Panc1 (cell line): ENCODE results near the gene ATXN7L2. TPM values are rescaled to one million over a fixed set of nuclear protein-coding genes. Genes with fewer than 3 reads are reported as not detected.

Experiments
- ATAC-seq: fragments of 200-7000 bp; cut with Tn5 transposase; 2 replicates; pipeline ENCODE4 v1.9.1; 2020; ENCODE audit warnings: mild to moderate bottlenecking, moderate library complexity
- BruUV-seq: library from RNA; stranded (reverse); fragments of 400-500 nt; replicated peaks from 2 replicates; lab custom pipeline; 2021; lab: Mats Ljungman, UMichigan
- CTCF ChIA-PET: fragments of 300-600 bp; sonication (Branson Sonifier 250); formaldehyde crosslinking; loops from one replicate; lab custom pipeline; 2022; ENCODE audit warnings: antibody characterized with exemption; lab: Charles Lee
- POLR2A ChIA-PET: fragments of 300-600 bp; sonication (Branson Sonifier 250); formaldehyde crosslinking; loops from one replicate; lab custom pipeline; 2022; ENCODE audit warnings: antibody characterized with exemption; lab: Charles Lee
- DNase-seq: peaks from one replicate; pipeline ENCODE4 v3.0.0-alpha.2; 2010; ENCODE audit warnings: low read depth, low spot score
- H3K27ac ChIP-seq: 2 replicates; pipeline ENCODE4 v1.5.1; 2011; ENCODE audit warnings: mild to moderate bottlenecking, low read length, inconsistent platforms
- H3K27me3 ChIP-seq: fragments of 200-500 bp; sonication (Bioruptor generic); 2 replicates; pipeline ENCODE4 v1.6.0; 2014; ENCODE audit warnings: low read length, inconsistent platforms; ENCODE audit not compliant: control insufficient read depth, insufficient read depth
- H3K36me3 ChIP-seq: fragments of 200-500 bp; sonication (Bioruptor generic); 2 replicates; pipeline ENCODE4 v1.5.1; 2014; ENCODE audit warnings: inconsistent platforms, mild to moderate bottlenecking, low read length, moderate library complexity; ENCODE audit not compliant: control insufficient read depth, insufficient read depth
- H3K4me1 ChIP-seq: 2 replicates; pipeline ENCODE4 v1.5.1; 2011; ENCODE audit warnings: inconsistent platforms, mild to moderate bottlenecking, low read length, moderate library complexity; ENCODE audit not compliant: control insufficient read depth, insufficient read depth
- H3K4me3 ChIP-seq, 2 experiments: 2 replicates each; pipeline ENCODE4 v1.5.1; 2011 to 2012; ENCODE audit warnings: low read depth in 2 of 2, low read length in 2 of 2, mild to moderate bottlenecking in 2 of 2, inconsistent platforms in 1 of 2, moderate library complexity in 1 of 2
- H3K9me3 ChIP-seq: fragments of 200-500 bp; sonication (Bioruptor generic); 2 replicates; pipeline ENCODE4 v1.5.1; 2014; ENCODE audit warnings: low read depth, mild to moderate bottlenecking, inconsistent platforms, low read length, moderate library complexity; ENCODE audit not compliant: control insufficient read depth, insufficient read depth
- CTCF ChIP-seq: fragments of 450-650 bp; IDR thresholded peaks from 2 replicates; pipeline ENCODE4 v1.5.1; 2017; ENCODE audit warnings: mild to moderate bottlenecking
- POLR2AphosphoS5 ChIP-seq: IDR thresholded peaks from 2 replicates; pipeline ENCODE4 v1.6.1; 2012; ENCODE audit warnings: mild to moderate bottlenecking, low read depth, low read length, moderate library complexity
- REST ChIP-seq, 2 experiments: IDR thresholded peaks; 2 replicates each; pipeline ENCODE4 v1.6.1; 2011 to 2012; ENCODE audit warnings: low read depth in 2 of 2, control low read depth in 1 of 2, low read length in 1 of 2, mild to moderate bottlenecking in 1 of 2, moderate library complexity in 1 of 2; ENCODE audit not compliant: insufficient read depth in 1 of 2
- SIN3A ChIP-seq: IDR thresholded peaks from 2 replicates; pipeline ENCODE4 v1.6.1; 2012; ENCODE audit warnings: low read depth, mild to moderate bottlenecking, low read length, moderate library complexity, borderline replicate concordance; ENCODE audit not compliant: insufficient read depth
- TCF7L2 ChIP-seq: IDR thresholded peaks from 2 replicates; pipeline ENCODE4 v1.6.1; 2011; ENCODE audit warnings: mild to moderate bottlenecking, low read depth, low read length, inconsistent platforms
- in situ Hi-C: cut with HindIII; loops from 2 replicates; pipeline ENCODE4 v1.10.0; 2016; ENCODE audit warnings: low sequenced_read_pairs, low pct_unique_long_range_greater_than_20kb
- intact Hi-C: fragments of 100-400 bp; cut with micrococcal nuclease; formaldehyde crosslinking; loops from one replicate; pipeline ENCODE4 v1.10.0; 2022; ENCODE audit not compliant: unreplicated experiment
- total RNA-seq: library from RNA; stranded (reverse); gene quantifications from one replicate; pipeline ENCODE4 v1.2.1, GENCODE V29; 2021; ENCODE audit not compliant: unreplicated experiment

Gene ATXN7L2
- total RNA-seq, 1 experiment from 2014 or later: 4.9 TPM

GRCh38 chr1:109484519-109484975, 842 bp downstream of the ATXN7L2 start:
- ChIA-PET CTCF (interaction anchor here (0.6 kb wide), 1 partner anchor 207 kb away, joined by 7 read pairs; no protein-coding TSS in a partner anchor), POLR2A (no interaction called here)
- intact Hi-C loops: no loop called here
- in situ Hi-C loops: no loop called here
- TSS peak; percentile 85 for BruUV-seq
- H3K4me3 ChIP-seq: peak overlapping the region; percentile 69 to 81
- peaks cover 3% of the 10 kb centered on the region; the same call in 1 of the 2 replicates for H3K4me1 ChIP-seq
- H3K27me3 ChIP-seq: no peaks in the 10 kb centered on the region
- H3K27ac ChIP-seq: peak overlapping the region; percentile 70
- no peaks in the 10 kb centered on the region for H3K36me3 ChIP-seq
- H3K9me3 ChIP-seq: no peaks in the 10 kb centered on the region
- peak; percentile 27; the same call in 1 of the 2 replicates for ATAC-seq
- TF ChIP-seq POLR2AphosphoS5: no peak
- TF ChIP-seq TCF7L2: no peak
- no peak for TF ChIP-seq REST (IDR thresholded peaks at IDR 0.05; ENCODE audit: insufficient read depth in 1 of 2, low read depth in 2 of 2, low read length in 1 of 2)
- TF ChIP-seq CTCF: no peak
- TF ChIP-seq SIN3A: no peak
- DNase-seq: no peak

- in situ Hi-C loops (no loop called here), intact Hi-C loops (no loop called here)
- ATAC-seq: no peak
- ChIA-PET CTCF (interaction anchor here (1.3 kb wide), 1 partner anchor 9 kb away, joined by 3 read pairs; the partner anchor contains the start of gene CYB561D1), POLR2A (no interaction called here)
- BruUV-seq: no TSS peak
- DNase-seq: no peak
- Histone ChIP-seq H3K36me3 (no peaks in the 10 kb centered on the region), H3K4me3 (peak overlapping the region; percentile 69 to 81), H3K27ac (peak overlapping the region; percentile 70; the same call in 1 of the 2 replicates), H3K27me3 (no peaks in the 10 kb centered on the region), H3K9me3 (no peaks in the 10 kb centered on the region), H3K4me1 (peaks cover 3% of the 10 kb centered on the region; the same call in 1 of the 2 replicates)
- TF ChIP-seq POLR2AphosphoS5: no peak
- TF ChIP-seq CTCF: no peak
- TF ChIP-seq TCF7L2: no peak
- TF ChIP-seq SIN3A: no peak
- no peak for TF ChIP-seq REST (IDR thresholded peaks at IDR 0.05; ENCODE audit: insufficient read depth in 1 of 2, low read depth in 2 of 2, low read length in 1 of 2)
Measured at GRCh38 chr1:109485001-109485400, 1.3 kb downstream of the ATXN7L2 start.
